HepG2 (cell line): ENCODE results near the gene TDRD9. TPM values are rescaled to one million over a fixed set of nuclear protein-coding genes. Genes with fewer than 3 reads are reported as not detected.

Experiments used
- ATAC-seq: fragments of 200-7000 bp; cut with Tn5 transposase; 3 replicates; pipeline ENCODE4 v1.9.1; 2020; ENCODE audit warnings: mild to moderate bottlenecking, moderate library complexity
- BruUV-seq: library from RNA; stranded (reverse); fragments of 400-500 nt; replicated peaks from 2 replicates; lab custom pipeline; 2021; lab: Mats Ljungman, UMichigan
- CTCF ChIA-PET: fragments of 300-600 bp; formaldehyde crosslinking; extraction: SDS; loops from one replicate; lab custom pipeline; 2021; ENCODE audit warnings: low total read pairs, inconsistent platforms, low intra/inter-chr PET ratio; lab: Yijun Ruan, JAX
- POLR2A ChIA-PET: fragments of 350-600 bp; sonication (Branson Sonifier 250); formaldehyde crosslinking; loops from one replicate; lab custom pipeline; 2020; ENCODE audit warnings: antibody characterized with exemption, inconsistent platforms; lab: Yijun Ruan, JAX
- DNase-seq: peaks from one replicate; pipeline ENCODE4 v3.0.0-alpha.2; 2015; ENCODE audit warnings: low spot score
- FAIRE-seq: peaks from 3 replicates; lab custom pipeline; 2011; peaks lifted over from hg19 to GRCh38; lab: Jason Lieb, UNC
- H2AFZ ChIP-seq: one replicate; pipeline ENCODE4 v1.6.1; 2011; ENCODE audit warnings: low read length, inconsistent platforms
- H3K27ac ChIP-seq: fragments of 300-600 bp; 3 replicates; pipeline ENCODE4 v1.8.0; 2011; ENCODE audit warnings: mixed run types, mild to moderate bottlenecking, mixed read lengths, low read length, inconsistent platforms; ENCODE audit not compliant: insufficient read depth; ENCODE audit errors: extremely low read length
- H3K27me3 ChIP-seq, 2 experiments: fragments of 200-600 bp in 1 of 2; 2 replicates in 1 of 2; 3 replicates in 1 of 2; pipeline versions ENCODE4 v1.6.0 to v1.8.0; 2011; ENCODE audit warnings: low read length in 2 of 2, mild to moderate bottlenecking in 2 of 2, moderate library complexity in 2 of 2, inconsistent platforms in 1 of 2; ENCODE audit not compliant: insufficient read depth in 2 of 2, control insufficient read depth in 1 of 2
- H3K36me3 ChIP-seq, 2 experiments: fragments of 200-600 bp in 1 of 2; replicated peaks in 1 of 2; 2 replicates in 1 of 2; 3 replicates in 1 of 2; pipeline versions ENCODE4 v1.5.1 to v1.8.0; 2011; ENCODE audit warnings: low read length in 2 of 2, inconsistent platforms in 1 of 2; ENCODE audit not compliant: insufficient read depth in 2 of 2, control insufficient read depth in 1 of 2
- H3K4me1 ChIP-seq: 2 replicates; pipeline ENCODE4 v1.5.1; 2012; ENCODE audit warnings: low read length, inconsistent platforms; ENCODE audit not compliant: insufficient read depth
- H3K4me2 ChIP-seq: 2 replicates; pipeline ENCODE4 v1.6.0; 2011; ENCODE audit warnings: low read depth, low read length, inconsistent platforms
- H3K4me3 ChIP-seq, 3 experiments: fragments of 200-600 bp in 1 of 3; sonication (generic), shearing (Covaris generic) in 1 of 3; replicated peaks in 1 of 3; 2 replicates each; pipeline ENCODE4 v1.5.1; 2011 to 2016; ENCODE audit warnings: low read length in 3 of 3, inconsistent platforms in 2 of 3, low read depth in 2 of 3, mild to moderate bottlenecking in 2 of 3, control low read depth in 1 of 3, mixed read lengths in 1 of 3; ENCODE audit not compliant: insufficient read depth in 1 of 3
- H3K79me2 ChIP-seq: one replicate; pipeline ENCODE4 v1.6.1; 2011; ENCODE audit warnings: low read length, inconsistent platforms; ENCODE audit not compliant: insufficient read depth
- H3K9ac ChIP-seq: 2 replicates; pipeline ENCODE4 v1.6.0; 2011; ENCODE audit warnings: mild to moderate bottlenecking, low read depth, low read length, inconsistent platforms; ENCODE audit not compliant: insufficient read depth
- H3K9me3 ChIP-seq: 2 replicates; pipeline ENCODE4 v1.5.1; 2012; ENCODE audit warnings: mild to moderate bottlenecking, low read length
- H4K20me1 ChIP-seq: 2 replicates; pipeline ENCODE4 v1.6.0; 2011; ENCODE audit warnings: inconsistent platforms, mild to moderate bottlenecking, low read length, moderate library complexity; ENCODE audit not compliant: insufficient read depth
- ATF7-NPFF ChIP-seq: sonication (generic); formaldehyde crosslinking; IDR thresholded peaks from 2 replicates; pipeline ENCODE4 v1.8.1; 2023; ENCODE audit warnings: mild to moderate bottlenecking, low read depth, missing genetic modification reagents, moderate library complexity
- FIP1L1 ChIP-seq: fragments of 200-400 bp; formaldehyde crosslinking; IDR thresholded peaks from 2 replicates; pipeline ENCODE4 v1.6.1; 2018; ENCODE audit warnings: low read depth, mild to moderate bottlenecking, low read length, moderate library complexity, borderline replicate concordance; ENCODE audit not compliant: insufficient read depth
- GMEB2 ChIP-seq: IDR thresholded peaks from 2 replicates; pipeline ENCODE4 v1.6.1; 2016; ENCODE audit warnings: missing biosample characterization, missing genetic modification reagents, low read depth
- KLF9 ChIP-seq: IDR thresholded peaks from 2 replicates; pipeline ENCODE4 v1.6.1; 2016; ENCODE audit warnings: low read depth
- NR2C2 ChIP-seq: sonication (generic); formaldehyde crosslinking; IDR thresholded peaks from 2 replicates; pipeline ENCODE4 v1.4.0; 2020; ENCODE audit warnings: missing genetic modification reagents, mild to moderate bottlenecking, moderate library complexity, borderline replicate concordance
- REL ChIP-seq: sonication (generic); formaldehyde crosslinking; conservative IDR thresholded peaks from 2 replicates; pipeline ENCODE4 v1.8.0; 2022; ENCODE audit warnings: mild to moderate bottlenecking, missing genetic modification reagents, moderate library complexity
- TCF12 ChIP-seq, 2 experiments: fragments of 450-650 bp in 1 of 2; sonication (generic) in 1 of 2; formaldehyde crosslinking in 1 of 2; IDR thresholded peaks; 2 replicates each; pipeline versions ENCODE4 v1.6.1 to v1.8.0; 2017 to 2022; ENCODE audit warnings: antibody characterized with exemption in 1 of 2, mild to moderate bottlenecking in 1 of 2, missing genetic modification reagents in 1 of 2, moderate library complexity in 1 of 2
- ZNF101 ChIP-seq: sonication (generic); formaldehyde crosslinking; IDR thresholded peaks from 2 replicates; pipeline ENCODE4 v1.4.0; 2020; ENCODE audit warnings: mild to moderate bottlenecking, low read depth, missing genetic modification reagents, borderline replicate concordance
- ZNF263 ChIP-seq: sonication (generic); formaldehyde crosslinking; IDR thresholded peaks from 2 replicates; pipeline ENCODE4 v1.4.0; 2020; ENCODE audit warnings: missing genetic modification reagents
- ZNF451 ChIP-seq: sonication (generic); formaldehyde crosslinking; IDR thresholded peaks from 2 replicates; pipeline ENCODE4 v1.5.0; 2020; ENCODE audit warnings: mild to moderate bottlenecking, missing genetic modification reagents
- ZNF839 ChIP-seq: sonication (generic); formaldehyde crosslinking; IDR thresholded peaks from 2 replicates; pipeline ENCODE4 v1.4.0; 2020; ENCODE audit warnings: missing genetic modification reagents, mild to moderate bottlenecking, borderline replicate concordance
- WGBS: methylation state at CpG from one replicate; pipeline ENCODE4 v1.1.6; 2017; ENCODE audit warnings: low lambda C conversion rate; 5-methylcytosine and 5-hydroxymethylcytosine counted together
- in situ Hi-C: cut with HindIII; loops from 2 replicates; pipeline ENCODE4 v1.10.0; 2017; ENCODE audit warnings: low pct_unique_long_range_greater_than_20kb; ENCODE audit not compliant: extremely low pct_ligation_motif_present
- intact Hi-C: fragments of 100-400 bp; cut with micrococcal nuclease; formaldehyde crosslinking; loops from one replicate; pipeline ENCODE4 v1.10.0; 2022; ENCODE audit not compliant: unreplicated experiment
- polyA plus RNA-seq, 8 experiments: library from polyadenylated mRNA; depleted of rRNA in 3 of 8; stranded (reverse) in 7 of 8; unstranded in 1 of 8; fragments of >200 nt; fragmentation: Illumina TruSeq in 4 of 8; extraction: Trizol in 4 of 8; gene quantifications; 2 replicates each; pipeline versions ENCODE4 v1.2.1 to v1.2.3, GENCODE V29; 2011 to 2016; ENCODE audit warnings: low read depth in 4 of 8, missing spikeins in 1 of 8, mixed read lengths in 1 of 8; ENCODE audit not compliant: insufficient read depth in 1 of 8
- total RNA-seq, 5 experiments: library from RNA; depleted of rRNA; stranded (reverse); fragments of >200 nt; fragmentation: Illumina TruSeq; extraction: Trizol; gene quantifications; 2 replicates each; pipeline ENCODE4 v1.2.3, GENCODE V29; 2016; ENCODE audit warnings: low read depth in 1 of 5
- TF ChIP-seq, protein P1 (sequence below): sonication (generic); formaldehyde crosslinking; IDR thresholded peaks from 2 replicates; pipeline ENCODE4 v1.4.0; 2020; ENCODE audit warnings: missing genetic modification reagents, borderline replicate concordance
- TF ChIP-seq, protein P2 (sequence below): sonication (generic); formaldehyde crosslinking; IDR thresholded peaks from 2 replicates; pipeline ENCODE4 v1.5.1; 2020; ENCODE audit warnings: mild to moderate bottlenecking, moderate library complexity, missing genetic modification reagents

The TDRD9 gene
- total and polyA plus RNA-seq, 2 of the 13 experiments (the other 11 are each of a cell fraction or from before 2014, with no cell fraction given), result not detected

GRCh38 chr14:104041430-104042104, 113.3 kb downstream of the TDRD9 start (continued):
- TF ChIP-seq, protein P1, sequence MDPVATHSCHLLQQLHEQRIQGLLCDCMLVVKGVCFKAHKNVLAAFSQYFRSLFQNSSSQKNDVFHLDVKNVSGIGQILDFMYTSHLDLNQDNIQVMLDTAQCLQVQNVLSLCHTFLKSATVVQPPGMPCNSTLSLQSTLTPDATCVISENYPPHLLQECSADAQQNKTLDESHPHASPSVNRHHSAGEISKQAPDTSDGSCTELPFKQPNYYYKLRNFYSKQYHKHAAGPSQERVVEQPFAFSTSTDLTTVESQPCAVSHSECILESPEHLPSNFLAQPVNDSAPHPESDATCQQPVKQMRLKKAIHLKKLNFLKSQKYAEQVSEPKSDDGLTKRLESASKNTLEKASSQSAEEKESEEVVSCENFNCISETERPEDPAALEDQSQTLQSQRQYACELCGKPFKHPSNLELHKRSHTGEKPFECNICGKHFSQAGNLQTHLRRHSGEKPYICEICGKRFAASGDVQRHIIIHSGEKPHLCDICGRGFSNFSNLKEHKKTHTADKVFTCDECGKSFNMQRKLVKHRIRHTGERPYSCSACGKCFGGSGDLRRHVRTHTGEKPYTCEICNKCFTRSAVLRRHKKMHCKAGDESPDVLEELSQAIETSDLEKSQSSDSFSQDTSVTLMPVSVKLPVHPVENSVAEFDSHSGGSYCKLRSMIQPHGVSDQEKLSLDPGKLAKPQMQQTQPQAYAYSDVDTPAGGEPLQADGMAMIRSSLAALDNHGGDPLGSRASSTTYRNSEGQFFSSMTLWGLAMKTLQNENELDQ (CRISPR knock-in tag), result no peak
- TF ChIP-seq ATF7-NPFF (no peak), ZNF839 (no peak)

DNA sequence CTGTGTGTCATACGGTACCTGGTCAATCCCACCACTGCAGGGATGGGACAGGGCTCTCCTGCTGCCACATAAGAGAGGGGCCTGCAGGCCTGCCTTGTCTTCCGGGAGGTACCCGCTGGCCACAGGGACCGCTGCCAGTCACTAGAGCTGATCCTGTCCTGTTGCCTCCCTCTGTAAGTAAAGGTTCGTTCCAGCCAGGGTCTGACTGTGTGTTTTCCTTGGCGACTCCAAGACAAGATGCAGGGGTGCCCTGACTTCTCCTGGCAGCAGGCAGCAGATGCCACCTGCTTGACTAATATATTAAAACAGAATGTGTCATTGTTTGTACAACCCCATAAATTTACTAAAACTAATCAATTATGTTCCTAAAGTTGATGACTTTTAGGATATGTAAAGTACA, 115.8 kb downstream of the TDRD9 start:
- Histone ChIP-seq H3K79me2 (no peaks in the 10 kb centered on the region), H3K4me2 (no peak overlapping the region)
- WGBS, result 46% methylated on average over 5 of the region's 6 CpGs

More for the DNA sequence above, 115.8 kb downstream of the TDRD9 start:
- Histone ChIP-seq H3K4me1 (no peaks in the 10 kb centered on the region), H3K4me3 (no peak overlapping the region), H4K20me1 (no peaks in the 10 kb centered on the region), H3K27ac (no peak overlapping the region), H3K36me3 (no peaks in the 10 kb centered on the region), H3K27me3 (peaks cover 6 to 52% of the 10 kb centered on the region in 2 experiments; a peak in 4 of 5 replicates), H3K9ac (no peak overlapping the region), H3K9me3 (no peaks in the 10 kb centered on the region), H2AFZ (no peak overlapping the region)
- DNase-seq, result no peak
- CTCF ChIA-PET, result no interaction called here
- FAIRE-seq, result no peak
- POLR2A ChIA-PET, result no interaction called here
- in situ Hi-C loops (no loop called here), intact Hi-C loops (no loop called here)
- TF ChIP-seq ZNF101 (CRISPR knock-in tag), result no peak
- TF ChIP-seq REL, result no peak
- TF ChIP-seq FIP1L1, result no peak
- TF ChIP-seq TCF12 (IDR thresholded peaks at IDR 0.05), result no peak
- TF ChIP-seq TCF12 (CRISPR knock-in tag; IDR thresholded peaks at IDR 0.05), result no peak
- no peak for TF ChIP-seq NR2C2 (CRISPR knock-in tag)
- no peak for TF ChIP-seq ZNF263
- no peak for TF ChIP-seq GMEB2 (CRISPR knock-in tag)
- TF ChIP-seq, protein P2, sequence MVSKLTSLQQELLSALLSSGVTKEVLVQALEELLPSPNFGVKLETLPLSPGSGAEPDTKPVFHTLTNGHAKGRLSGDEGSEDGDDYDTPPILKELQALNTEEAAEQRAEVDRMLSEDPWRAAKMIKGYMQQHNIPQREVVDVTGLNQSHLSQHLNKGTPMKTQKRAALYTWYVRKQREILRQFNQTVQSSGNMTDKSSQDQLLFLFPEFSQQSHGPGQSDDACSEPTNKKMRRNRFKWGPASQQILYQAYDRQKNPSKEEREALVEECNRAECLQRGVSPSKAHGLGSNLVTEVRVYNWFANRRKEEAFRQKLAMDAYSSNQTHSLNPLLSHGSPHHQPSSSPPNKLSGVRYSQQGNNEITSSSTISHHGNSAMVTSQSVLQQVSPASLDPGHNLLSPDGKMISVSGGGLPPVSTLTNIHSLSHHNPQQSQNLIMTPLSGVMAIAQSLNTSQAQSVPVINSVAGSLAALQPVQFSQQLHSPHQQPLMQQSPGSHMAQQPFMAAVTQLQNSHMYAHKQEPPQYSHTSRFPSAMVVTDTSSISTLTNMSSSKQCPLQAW (CRISPR knock-in tag), result no peak
- no peak for TF ChIP-seq ZNF451
- no peak for TF ChIP-seq KLF9 (CRISPR knock-in tag)
- no TSS peak for BruUV-seq
- no peak for ATAC-seq
